NCI-H1436 (cell line): Measurements from ENCODE around the gene MTG1.
"Not testable (repeated sequence)": the region's sequence is repeated elsewhere in the genome, so short reads cannot be mapped to it uniquely, and the experiment has no call there.

Source experiments
- DNase-seq: peaks from one replicate; lab custom pipeline; 2025; lab: John Stamatoyannopoulos, UW

The MTG1 gene

GRCh38 chr10:133466683-133467275, 72.8 kb downstream of the MTG1 start:
- DNase-seq = no peak

- DNase-seq = no peak
Measured at GRCh38 chr10:133467286-133467911, 73.4 kb downstream of the MTG1 start.

- not testable (repeated sequence) for DNase-seq
Measured at GRCh38 chr10:133469205-133469604, 75.2 kb downstream of the MTG1 start.

- DNase-seq = no peak
Measured at GRCh38 chr10:133471300-133472109, 77.5 kb downstream of the MTG1 start.
